AG04450 (cell line): ENCODE results near the gene EME1. TPM values are rescaled to one million over a fixed set of nuclear protein-coding genes. Genes with fewer than 3 reads are reported as not detected.

Experiments used
- CTCF ChIA-PET: fragments of 300-600, 350-600 bp; formaldehyde crosslinking; extraction: SDS; loops from one replicate; lab custom pipeline; 2022; ENCODE audit warnings: antibody characterized with exemption, inconsistent platforms; lab: Charles Lee
- POLR2A ChIA-PET: fragments of 350-600 bp; formaldehyde crosslinking; extraction: SDS; loops from one replicate; lab custom pipeline; 2021; ENCODE audit warnings: antibody characterized with exemption, inconsistent platforms; lab: Yijun Ruan, JAX
- DNase-seq: peaks from one replicate; pipeline ENCODE4 v3.0.0-alpha.2; 2011; ENCODE audit warnings: low read depth, low spot score
- H3K27ac ChIP-seq: one replicate; pipeline ENCODE4 v1.5.1; 2012; ENCODE audit warnings: low read depth, low read length, control low read depth
- H3K27me3 ChIP-seq: one replicate; pipeline ENCODE4 v1.6.0; 2012; ENCODE audit warnings: low read length; ENCODE audit not compliant: control insufficient read depth, insufficient read depth
- H3K4me3 ChIP-seq: 2 replicates; pipeline ENCODE4 v1.5.1; 2011; ENCODE audit warnings: mild to moderate bottlenecking, low read depth, low read length, control low read depth
- H3K9me3 ChIP-seq: 2 replicates; pipeline ENCODE4 v1.5.1; 2012; ENCODE audit warnings: low read length; ENCODE audit not compliant: control insufficient read depth, insufficient read depth
- polyA plus RNA-seq: library from polyadenylated mRNA; depleted of rRNA; stranded (reverse); fragments of >200 nt; gene quantifications from 2 replicates; pipeline ENCODE4 v1.2.3, GENCODE V29; 2011
- TF ChIP-seq, protein P1 (sequence below): IDR thresholded peaks from 2 replicates; pipeline ENCODE4 v1.5.1; 2011; ENCODE audit warnings: low read depth, low read length, control low read depth, inconsistent platforms

Gene EME1
- polyA plus RNA-seq, 1 experiment: 2.5 TPM

DNA sequence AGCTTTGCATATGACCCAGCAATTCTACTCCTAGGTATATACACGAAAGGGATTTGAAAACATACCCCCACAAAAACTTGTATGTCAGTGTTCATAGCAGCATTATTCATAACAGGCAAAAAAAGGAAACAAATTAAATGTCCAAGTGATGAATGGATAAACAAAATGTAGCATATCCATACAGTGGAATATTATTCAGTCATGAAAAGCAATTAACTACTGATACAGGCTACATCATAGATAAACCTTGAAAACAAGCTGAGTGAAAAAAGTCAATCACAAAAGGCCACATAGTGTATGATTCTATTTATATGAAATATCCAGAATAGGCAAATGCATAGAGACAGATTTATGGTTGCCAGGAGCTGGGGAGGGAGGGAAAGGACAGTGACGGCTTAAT lies 676 bp downstream of the EME1 start:
- POLR2A ChIA-PET: no interaction called here

DNA sequence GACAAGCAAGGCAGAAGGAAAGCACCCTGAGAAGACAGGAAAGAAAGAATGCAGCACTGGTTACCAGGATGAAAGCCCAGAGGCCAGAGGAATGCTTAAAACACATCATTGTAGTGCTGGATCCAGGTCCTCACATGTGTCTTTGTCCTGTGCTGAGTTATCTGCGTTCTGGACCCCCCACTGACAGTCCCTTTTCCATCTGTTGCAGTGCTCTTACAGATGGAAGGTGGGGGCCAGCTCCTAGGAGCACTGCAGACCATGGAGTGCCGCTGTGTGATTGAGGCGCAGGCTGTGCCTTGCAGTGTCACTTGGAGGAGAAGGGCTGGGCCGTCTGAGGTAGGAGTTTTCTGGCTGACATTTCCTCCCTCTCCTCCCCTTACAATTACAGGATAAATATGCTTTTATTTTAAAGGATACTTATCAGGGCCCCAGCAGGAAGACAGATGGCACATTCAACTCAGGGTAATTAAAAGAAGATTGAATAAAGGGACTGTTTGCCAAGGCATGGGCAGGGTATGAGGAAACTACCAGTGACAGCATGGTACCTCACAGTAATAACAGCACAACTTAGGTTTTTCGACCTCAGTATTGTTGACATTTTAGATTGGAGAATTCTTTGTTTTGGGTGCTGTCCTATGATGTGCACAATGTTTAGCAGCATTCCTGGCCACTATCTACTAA lies 3.0 kb downstream of the EME1 start:
- no peak overlapping the region for H3K27ac ChIP-seq
- TF ChIP-seq, protein P1, sequence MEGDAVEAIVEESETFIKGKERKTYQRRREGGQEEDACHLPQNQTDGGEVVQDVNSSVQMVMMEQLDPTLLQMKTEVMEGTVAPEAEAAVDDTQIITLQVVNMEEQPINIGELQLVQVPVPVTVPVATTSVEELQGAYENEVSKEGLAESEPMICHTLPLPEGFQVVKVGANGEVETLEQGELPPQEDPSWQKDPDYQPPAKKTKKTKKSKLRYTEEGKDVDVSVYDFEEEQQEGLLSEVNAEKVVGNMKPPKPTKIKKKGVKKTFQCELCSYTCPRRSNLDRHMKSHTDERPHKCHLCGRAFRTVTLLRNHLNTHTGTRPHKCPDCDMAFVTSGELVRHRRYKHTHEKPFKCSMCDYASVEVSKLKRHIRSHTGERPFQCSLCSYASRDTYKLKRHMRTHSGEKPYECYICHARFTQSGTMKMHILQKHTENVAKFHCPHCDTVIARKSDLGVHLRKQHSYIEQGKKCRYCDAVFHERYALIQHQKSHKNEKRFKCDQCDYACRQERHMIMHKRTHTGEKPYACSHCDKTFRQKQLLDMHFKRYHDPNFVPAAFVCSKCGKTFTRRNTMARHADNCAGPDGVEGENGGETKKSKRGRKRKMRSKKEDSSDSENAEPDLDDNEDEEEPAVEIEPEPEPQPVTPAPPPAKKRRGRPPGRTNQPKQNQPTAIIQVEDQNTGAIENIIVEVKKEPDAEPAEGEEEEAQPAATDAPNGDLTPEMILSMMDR: no peak
- H3K9me3 ChIP-seq: no peaks in the 10 kb centered on the region
- H3K4me3 ChIP-seq: no peak overlapping the region
- CTCF ChIA-PET: interaction anchor here (1.5 kb wide), 1 partner anchor 21 kb away, joined by 7 read pairs; the partner anchor contains the start of gene LRRC59
- no peak for DNase-seq
- POLR2A ChIA-PET: interaction anchor here (0.8 to 1.1 kb wide), 2 partner anchors 12 to 21 kb away, joined by 3 read pairs; no protein-coding TSS in a partner anchor
- H3K27me3 ChIP-seq: no peaks in the 10 kb centered on the region

More for the DNA sequence above, 676 bp downstream of the EME1 start:
- Histone ChIP-seq H3K4me3 (peak overlapping the region; percentile 66), H3K9me3 (no peaks in the 10 kb centered on the region), H3K27ac (no peak overlapping the region), H3K27me3 (no peaks in the 10 kb centered on the region)
- no peak for DNase-seq
- TF ChIP-seq, protein P1: no peak
- CTCF ChIA-PET: interaction anchor here (1.2 to 4.7 kb wide), 2 partner anchors 11 to 23 kb away, joined by 4 to 47 read pairs; partner anchors contain the start of gene LRRC59

DNA sequence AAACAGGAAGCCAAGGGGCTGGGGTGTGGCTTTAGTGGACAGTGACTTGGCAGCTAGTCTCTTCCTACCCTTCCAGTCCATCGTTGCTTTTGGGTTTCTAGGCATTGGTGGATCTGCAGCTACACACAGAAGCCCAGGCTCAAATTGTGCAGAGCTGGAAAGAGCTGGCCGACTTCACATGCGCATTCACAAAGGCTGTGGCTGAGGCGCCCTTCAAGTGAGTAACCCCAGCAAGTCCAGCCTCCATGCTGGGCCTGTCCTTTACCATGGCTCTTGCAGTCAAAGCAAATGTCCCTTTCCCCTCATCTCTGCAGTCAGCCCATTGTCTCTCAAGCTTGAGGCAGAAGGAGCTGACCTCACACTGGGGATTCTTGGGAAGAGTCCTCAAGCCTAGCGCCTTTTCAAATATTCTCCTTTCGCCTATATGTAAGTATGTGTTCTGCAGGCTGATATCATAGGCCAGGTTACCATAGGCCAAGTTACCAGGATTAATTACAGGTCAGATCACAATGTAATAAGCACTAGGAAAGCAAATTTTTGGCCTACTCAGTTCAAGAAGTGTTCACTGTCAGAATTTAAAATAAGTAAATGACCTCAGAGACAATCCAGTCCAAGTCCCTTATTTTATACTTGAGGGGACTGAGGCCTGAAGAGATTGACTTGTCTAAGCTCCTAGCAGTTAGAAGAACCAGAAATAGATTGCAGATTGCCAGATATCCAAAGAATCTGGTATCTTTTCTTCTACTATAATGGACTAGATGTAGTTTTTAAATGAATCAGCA lies 6.5 kb downstream of the EME1 start:
- DNase-seq: no peak
- TF ChIP-seq, protein P1: no peak
- POLR2A ChIA-PET: interaction anchor here (1.2 kb wide), 1 partner anchor 16 kb away, joined by 5 read pairs; no protein-coding TSS in a partner anchor
- Histone ChIP-seq H3K4me3 (no peak overlapping the region), H3K27ac (no peak overlapping the region), H3K9me3 (no peaks in the 10 kb centered on the region), H3K27me3 (no peaks in the 10 kb centered on the region)
- CTCF ChIA-PET: interaction anchor here (0.6 to 1.0 kb wide), 3 partner anchors 18 to 99 kb away, joined by 3 to 5 read pairs (median 3); partner anchors contain the start of gene LRRC59

DNA sequence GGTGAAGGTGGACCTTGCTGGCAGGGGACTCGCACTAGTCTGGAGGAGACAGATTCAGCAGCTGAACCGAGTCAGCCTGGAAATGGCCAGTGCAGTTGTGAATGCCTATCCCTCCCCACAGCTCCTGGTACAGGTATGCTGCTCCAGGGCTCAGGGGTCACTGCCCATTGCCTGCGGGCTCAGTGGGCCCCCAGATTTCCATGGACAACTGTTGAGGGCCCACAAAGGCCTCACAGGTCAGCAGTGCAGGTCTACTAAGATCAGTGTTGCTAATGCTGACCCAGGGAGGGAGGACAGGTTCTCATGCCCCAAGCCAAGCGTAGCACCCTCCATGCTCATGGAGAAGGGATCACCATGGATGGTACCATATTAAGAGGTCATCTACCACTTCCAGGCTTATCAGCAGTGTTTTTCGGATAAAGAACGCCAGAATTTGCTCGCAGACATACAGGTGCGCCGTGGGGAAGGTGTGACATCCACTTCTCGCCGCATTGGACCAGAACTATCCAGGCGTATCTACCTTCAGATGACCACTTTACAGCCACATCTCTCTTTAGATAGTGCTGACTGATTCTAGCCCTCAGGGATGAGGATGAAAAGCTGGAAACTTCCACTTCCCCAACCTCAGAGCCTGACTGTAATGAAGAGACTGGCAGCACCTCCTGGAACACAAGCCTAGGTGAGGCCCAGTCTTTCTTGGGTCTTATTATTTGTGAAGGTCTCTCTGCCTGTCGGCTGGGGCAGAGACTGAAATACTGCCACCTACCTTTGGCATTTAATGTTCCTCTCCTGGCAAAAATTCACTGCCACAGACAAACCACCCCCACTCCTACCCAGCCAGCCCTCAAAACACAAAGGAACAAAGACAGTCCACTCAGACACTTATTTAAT lies 7.6 kb downstream of the EME1 start:
- ChIA-PET CTCF (interaction anchor here (0.7 to 2.1 kb wide), 4 partner anchors 16 to 19 kb away, joined by 3 to 9 read pairs (median 4); partner anchors contain the start of gene LRRC59), POLR2A (interaction anchor here (0.7 to 1.6 kb wide), 3 partner anchors 9 to 176 kb away, joined by 3 to 10 read pairs (median 5); no protein-coding TSS in a partner anchor)
- TF ChIP-seq, protein P1: no peak
- Histone ChIP-seq H3K9me3 (no peaks in the 10 kb centered on the region), H3K27me3 (no peaks in the 10 kb centered on the region), H3K27ac (no peak overlapping the region), H3K4me3 (no peak overlapping the region)
- DNase-seq: no peak
